K562 (cell line): ENCODE measurements around the gene FAM83E.

Experiments used
- CTCF ChIP-seq, 3 experiments: IDR thresholded peaks in 2 of 3; conservative IDR thresholded peaks in 1 of 3; 2 replicates each; pipeline ENCODE4 v1.5.1; 2011 to 2012; ENCODE audit warnings: low read length in 3 of 3, mild to moderate bottlenecking in 3 of 3, control low read depth in 2 of 3, improper control_type of control experiment in 1 of 3, inconsistent platforms in 1 of 3, low read depth in 1 of 3, mixed read lengths in 1 of 3, moderate library complexity in 1 of 3; ENCODE audit not compliant: insufficient read depth in 2 of 3
- FUS ChIP-seq: fragments of 200-400 bp; formaldehyde crosslinking; optimal IDR thresholded peaks from 2 replicates; pipeline ENCODE3; 2017; ENCODE audit warnings: low read depth, low read length
- ILK ChIP-seq: fragments of 450-650 bp; IDR thresholded peaks from 2 replicates; pipeline ENCODE4 v1.6.1; 2016; ENCODE audit warnings: missing genetic modification characterization, low read depth, mild to moderate bottlenecking, missing compliant biosample characterization, moderate library complexity, borderline replicate concordance
- KDM1A ChIP-seq, 2 experiments: fragments of 450-650 bp; IDR thresholded peaks; 2 replicates each; pipeline ENCODE4 v1.6.1; 2016; ENCODE audit warnings: mild to moderate bottlenecking in 2 of 2
- MLX ChIP-seq, 2 experiments: fragments of 450-650 bp in 1 of 2; sonication (generic) in 1 of 2; formaldehyde crosslinking; conservative IDR thresholded peaks; 2 replicates each; pipeline versions ENCODE4 v1.4.0 to v1.8.1; 2020 to 2022; ENCODE audit warnings: mild to moderate bottlenecking in 1 of 2, missing genetic modification reagents in 1 of 2
- REST ChIP-seq, 2 experiments: fragments of 450-650 bp; formaldehyde crosslinking in 1 of 2; IDR thresholded peaks; 2 replicates each; pipeline versions ENCODE4 v1.4.0 to v1.6.1; 2014 to 2020; ENCODE audit warnings: mild to moderate bottlenecking in 2 of 2, borderline replicate concordance in 1 of 2, low read depth in 1 of 2
- SIX5 ChIP-seq, 2 experiments: IDR thresholded peaks; 2 replicates each; pipeline ENCODE4 v1.6.1; 2011; ENCODE audit warnings: low read length in 2 of 2, borderline replicate concordance in 1 of 2, low read depth in 1 of 2, mild to moderate bottlenecking in 1 of 2, moderate library complexity in 1 of 2; ENCODE audit not compliant: insufficient read depth in 1 of 2
- ZNF512 ChIP-seq: IDR thresholded peaks from 2 replicates; pipeline ENCODE4 v1.6.1; 2016; ENCODE audit warnings: missing genetic modification characterization, missing compliant biosample characterization

GRCh38 chr19:48631225-48631624, 16.3 kb upstream of the FAM83E start:
- TF ChIP-seq CTCF (IDR thresholded peaks at IDR 0.05 in 2 of 3, conservative IDR thresholded peaks at IDR 0.05 in 1 of 3; ENCODE audit: insufficient read depth in 2 of 3, low read depth in 1 of 3, low read length in 3 of 3), result no peak
- TF ChIP-seq MLX (CRISPR knock-in tag; conservative IDR thresholded peaks at IDR 0.05), result no peak
- TF ChIP-seq FUS, result no peak
- TF ChIP-seq ILK, result no peak
- peak; percentile 84 to 85; a peak in 3 of 4 replicates for TF ChIP-seq KDM1A (IDR thresholded peaks at IDR 0.05)
- no peak for TF ChIP-seq SIX5 (IDR thresholded peaks at IDR 0.05; ENCODE audit: borderline replicate concordance in 1 of 2, insufficient read depth in 1 of 2, low read depth in 1 of 2, low read length in 2 of 2)
- no peak for TF ChIP-seq ZNF512 (tag)
- no peak for TF ChIP-seq REST (IDR thresholded peaks at IDR 0.05; ENCODE audit: borderline replicate concordance)
- no peak for TF ChIP-seq REST (CRISPR knock-in tag; IDR thresholded peaks at IDR 0.05; ENCODE audit: low read depth)
